C4-2B (cell line): Measurements from ENCODE around the gene SPATS2L.

Experiments
- CTCF ChIP-seq: fragments of 450-650 bp; conservative IDR thresholded peaks from 2 replicates; pipeline ENCODE4 v1.5.1; 2017; ENCODE audit warnings: mild to moderate bottlenecking
- ZFX ChIP-seq: fragments of 450-650 bp; IDR thresholded peaks from 2 replicates; pipeline ENCODE4 v1.6.1; 2017

GRCh38 chr2:200262047-200262446 is 44.4 kb upstream of the SPATS2L start:
- TF ChIP-seq CTCF, result no peak
- no peak for TF ChIP-seq ZFX
